NCI-H524 (cell line): ENCODE data around the gene SARDH.
"Not testable (repeated sequence)": the region's sequence is repeated elsewhere in the genome, so short reads cannot be mapped to it uniquely, and the experiment has no call there.

ENCODE experiments used
- DNase-seq, 2 experiments: peaks; one replicate each; lab custom pipeline; 2025; lab: John Stamatoyannopoulos, UW

SARDH gene

DNA sequence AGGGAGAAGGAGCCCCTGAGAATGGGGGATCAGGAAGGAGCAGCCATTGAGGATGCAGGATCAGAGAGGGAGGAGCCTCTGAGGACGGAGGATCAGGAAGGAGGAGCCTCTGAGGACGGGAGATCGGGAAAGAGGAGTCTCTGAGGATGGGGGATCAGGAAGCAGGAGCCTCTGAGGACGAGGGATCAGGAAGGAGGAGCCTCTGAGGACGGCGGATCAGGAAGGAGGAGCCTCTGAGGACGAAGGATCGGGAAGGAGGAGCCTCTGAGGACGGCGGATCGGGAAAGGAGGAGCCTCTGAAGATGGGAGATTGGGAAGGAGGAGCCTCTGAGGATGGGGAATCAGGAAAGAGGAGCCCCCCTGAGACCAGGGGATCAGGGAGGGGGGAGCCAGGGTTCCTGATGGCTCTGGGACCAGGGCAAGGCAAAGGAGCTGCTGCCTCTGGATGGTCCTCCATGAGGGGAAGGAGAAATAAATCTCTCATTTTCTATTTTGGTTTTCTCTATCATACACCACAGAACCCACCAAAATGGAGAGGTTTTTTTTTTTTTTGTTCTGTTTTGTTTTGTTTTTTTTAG lies 22.6 kb upstream of the SARDH start:
- DNase-seq: no peak

- DNase-seq: no peak
Measured at GRCh38 chr9:133759946-133760345, 21.8 kb upstream of the SARDH start.

DNA sequence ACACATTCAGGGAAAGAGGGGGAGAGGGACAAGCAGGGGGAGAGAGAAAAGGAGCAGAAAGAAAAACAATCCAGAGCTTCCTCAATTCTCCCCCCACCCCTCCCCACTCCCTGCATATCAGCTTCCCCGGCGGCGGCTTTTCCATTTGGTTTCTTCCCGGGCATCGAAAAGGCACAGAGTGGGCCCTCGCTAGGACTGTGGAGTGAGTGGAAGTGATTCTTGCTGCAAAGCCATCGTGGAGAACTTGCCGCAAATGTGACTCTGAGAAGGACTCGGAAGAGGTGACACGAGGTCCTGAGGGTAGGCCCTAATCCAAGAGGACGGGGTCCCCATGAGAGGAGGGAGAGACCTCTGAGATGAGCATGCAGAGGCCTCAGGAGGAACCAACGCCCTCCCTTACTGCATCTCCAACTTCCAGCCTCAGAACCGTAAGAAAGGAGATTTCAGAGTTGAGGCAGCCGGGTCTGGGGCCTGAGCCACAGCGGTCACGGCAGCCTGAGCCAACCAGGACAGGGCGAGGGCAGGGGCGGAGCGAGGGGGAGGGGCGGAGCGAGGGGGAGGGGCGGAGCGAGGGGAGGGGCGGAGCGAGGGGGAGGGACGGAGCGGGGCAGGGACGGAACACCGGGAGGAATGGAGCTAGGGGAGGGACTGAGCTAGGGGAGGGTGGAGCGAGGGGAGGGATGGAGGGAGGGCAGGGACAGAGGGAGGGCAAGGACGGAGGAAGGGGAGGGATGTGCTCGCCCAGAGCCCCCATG lies 21.2 kb upstream of the SARDH start:
- no peak for DNase-seq

DNA sequence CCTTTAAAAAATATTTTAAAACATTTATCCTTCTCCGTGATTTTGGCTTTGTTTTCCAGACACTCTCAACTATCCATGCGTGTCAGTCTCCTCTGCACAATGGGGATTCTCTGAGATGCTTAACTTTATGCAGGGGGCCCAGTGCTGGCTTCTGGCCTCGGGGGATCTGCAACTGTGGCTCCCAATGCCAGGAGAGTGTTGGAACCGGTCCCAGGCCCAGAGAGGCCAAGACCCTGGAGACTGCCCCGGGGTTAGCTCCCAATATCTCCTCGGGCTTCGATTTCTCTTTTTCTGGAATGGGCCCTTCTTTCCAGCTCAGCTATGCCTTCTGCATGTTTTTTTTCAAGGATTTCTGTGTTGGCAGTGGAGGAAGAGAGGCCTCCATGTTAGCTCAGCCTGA lies 20.1 kb upstream of the SARDH start:
- DNase-seq: no peak

DNA sequence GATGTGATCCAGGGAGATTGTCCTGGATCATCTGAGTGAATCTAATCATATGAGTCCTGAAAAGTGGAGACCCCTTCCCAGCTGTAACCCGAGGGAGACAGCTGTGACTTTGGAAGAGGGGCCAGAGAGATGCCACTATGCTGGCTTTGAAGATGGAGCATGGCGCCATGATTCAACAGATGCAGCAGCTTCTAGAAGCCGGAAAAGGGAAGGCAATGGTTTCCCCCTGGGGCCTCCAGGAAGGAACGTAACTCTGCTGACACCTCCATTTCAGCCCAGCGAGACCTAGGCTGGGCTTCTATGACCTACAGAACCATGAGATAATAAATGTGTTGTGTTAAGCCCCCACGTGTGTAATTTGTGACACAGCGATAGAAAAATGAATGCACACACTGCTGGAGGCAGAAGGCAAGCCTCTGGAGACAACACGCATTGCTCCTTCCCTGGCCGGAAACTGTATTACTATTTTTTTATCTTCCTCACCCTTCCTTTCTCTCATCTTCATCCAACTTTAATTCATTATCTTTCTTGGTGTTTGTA lies 16.6 kb upstream of the SARDH start:
- DNase-seq: no peak

GRCh38 chr9:133754187-133754586 lies 16.0 kb upstream of the SARDH start:
- DNase-seq: no peak

DNA sequence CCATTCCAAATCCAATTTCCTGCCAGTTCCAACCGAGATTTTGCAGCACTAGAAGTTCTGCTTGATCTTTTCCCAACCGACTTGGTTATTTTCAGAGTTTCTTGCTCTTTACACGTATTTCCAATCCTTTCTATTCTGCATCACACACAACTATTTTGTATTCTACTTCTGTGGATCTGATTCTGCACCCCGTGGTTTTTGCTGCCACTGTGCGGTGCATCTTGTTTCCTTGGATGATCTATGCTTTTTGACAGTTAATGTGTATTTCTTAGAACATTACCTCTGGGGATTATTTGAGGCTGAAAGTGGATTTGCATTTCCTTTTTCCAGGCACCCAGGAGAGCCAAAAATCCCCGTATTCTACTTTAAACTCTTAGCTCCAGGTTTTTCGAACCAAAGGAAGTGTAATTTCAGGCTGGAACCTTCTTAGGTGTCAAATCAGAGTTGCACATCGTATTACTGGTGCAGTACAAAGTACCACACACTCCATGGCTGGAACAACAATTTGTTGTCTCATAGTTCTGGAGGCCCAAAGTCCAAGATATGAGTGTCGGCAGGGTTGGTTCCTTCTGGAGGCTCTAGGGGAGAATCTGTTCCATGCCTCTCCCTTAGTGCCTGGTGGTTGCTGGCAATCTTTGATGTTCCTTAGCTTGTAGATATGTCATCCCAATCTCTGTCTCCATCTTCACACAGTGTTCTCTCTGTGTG lies 14.7 kb upstream of the SARDH start:
- DNase-seq: no peak

DNA sequence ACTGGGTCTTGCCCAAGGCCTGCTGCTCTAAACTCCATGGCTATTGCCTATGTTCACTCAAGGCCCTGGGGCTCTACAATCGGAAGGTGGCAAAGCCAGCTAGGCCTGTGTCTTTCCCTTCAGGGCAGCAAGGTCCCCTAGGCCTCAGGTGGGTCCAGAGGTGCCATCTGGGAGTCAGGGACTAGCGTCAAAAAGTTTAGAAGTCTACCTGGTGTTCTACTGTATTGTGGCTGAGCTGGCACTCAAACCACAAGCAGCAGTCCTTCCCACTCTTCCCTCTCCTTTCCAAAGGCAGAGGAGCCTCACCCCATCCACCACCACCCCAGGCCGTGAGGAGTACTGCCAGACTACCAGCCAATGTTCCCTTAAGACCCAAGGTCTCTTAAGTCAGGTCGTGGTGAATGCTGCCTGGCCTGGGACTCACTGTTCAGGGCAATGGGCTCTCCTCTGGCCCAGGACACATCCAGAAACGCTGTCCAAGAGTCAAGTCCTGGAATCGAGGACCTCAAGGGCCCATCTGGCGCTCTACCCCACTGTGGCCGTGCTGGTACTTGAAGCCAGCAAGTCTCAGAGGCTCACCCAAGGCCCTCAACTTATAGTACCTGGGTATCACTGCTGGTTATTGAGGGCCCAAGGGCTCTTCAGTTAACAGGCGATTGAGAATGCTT lies 13.0 kb upstream of the SARDH start:
- DNase-seq: no peak

GRCh38 chr9:133747309-133747708 lies 9.2 kb upstream of the SARDH start:
- no peak for DNase-seq

DNA sequence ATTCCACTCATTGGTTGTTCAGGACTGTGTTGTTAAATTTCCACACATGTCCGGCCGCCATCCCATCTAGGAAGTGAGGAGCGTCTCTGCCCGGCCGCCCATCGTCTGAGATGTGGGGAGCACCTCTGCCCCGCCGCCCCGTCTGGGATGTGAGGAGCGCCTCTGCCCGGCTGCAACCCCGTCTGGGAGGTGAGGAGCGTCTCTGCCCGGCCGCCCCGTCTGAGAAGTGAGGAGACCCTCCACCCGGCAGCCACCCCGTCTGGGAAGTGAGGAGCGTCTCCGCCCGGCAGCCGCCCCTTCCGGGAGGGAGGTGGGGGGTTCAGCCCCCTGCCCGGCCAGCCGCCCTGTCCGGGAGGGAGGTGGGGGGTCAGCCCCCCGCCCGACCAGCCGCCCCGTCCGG lies 6.4 kb upstream of the SARDH start:
- DNase-seq: not testable (repeated sequence)

- peak; percentile 70 to 94 for DNase-seq
Measured at GRCh38 chr9:133742849-133743444, 4.8 kb upstream of the SARDH start.

- DNase-seq: no peak
Measured at GRCh38 chr9:133742251-133742650, 4.1 kb upstream of the SARDH start.

DNA sequence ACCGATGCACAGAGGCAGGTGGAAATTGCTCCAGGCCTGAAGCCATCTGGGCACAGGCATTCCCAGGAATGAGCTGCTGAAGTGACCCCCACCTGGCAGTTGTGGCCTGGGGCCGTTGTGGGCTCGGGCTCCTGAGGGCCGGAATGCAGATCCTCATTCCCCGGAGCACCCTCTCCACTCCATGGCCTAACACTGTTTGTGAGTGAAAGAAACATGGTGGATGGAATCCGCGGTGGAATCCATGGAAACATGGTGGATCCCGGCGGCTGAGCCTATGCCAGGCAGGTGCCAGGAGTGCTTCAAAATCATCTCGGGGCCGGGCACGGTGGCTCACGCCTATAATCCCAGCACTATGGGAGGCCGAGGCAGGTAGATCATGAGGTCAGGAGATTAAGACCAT lies 3.6 kb upstream of the SARDH start:
- DNase-seq: no peak

DNA sequence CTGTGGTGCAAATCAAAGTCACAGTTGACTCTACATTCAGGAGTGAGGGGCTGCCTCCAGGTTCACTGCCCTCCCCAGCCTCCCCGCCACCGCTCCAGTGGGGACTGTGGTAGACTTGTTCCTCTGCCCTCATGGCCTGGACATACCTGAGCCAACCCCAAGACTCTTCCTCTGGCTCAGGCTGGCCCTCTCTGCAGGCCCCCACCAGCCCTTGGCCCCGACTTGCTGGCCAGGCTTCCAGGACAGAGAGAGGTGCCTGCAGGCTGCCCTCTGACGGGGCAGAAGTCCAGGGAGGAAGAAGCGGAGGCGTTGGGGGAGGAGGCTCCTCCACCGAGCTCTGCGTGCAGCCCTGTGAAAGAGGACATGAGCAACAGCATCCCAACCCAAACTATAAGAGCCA lies 2.8 kb upstream of the SARDH start:
- DNase-seq: no peak

DNA sequence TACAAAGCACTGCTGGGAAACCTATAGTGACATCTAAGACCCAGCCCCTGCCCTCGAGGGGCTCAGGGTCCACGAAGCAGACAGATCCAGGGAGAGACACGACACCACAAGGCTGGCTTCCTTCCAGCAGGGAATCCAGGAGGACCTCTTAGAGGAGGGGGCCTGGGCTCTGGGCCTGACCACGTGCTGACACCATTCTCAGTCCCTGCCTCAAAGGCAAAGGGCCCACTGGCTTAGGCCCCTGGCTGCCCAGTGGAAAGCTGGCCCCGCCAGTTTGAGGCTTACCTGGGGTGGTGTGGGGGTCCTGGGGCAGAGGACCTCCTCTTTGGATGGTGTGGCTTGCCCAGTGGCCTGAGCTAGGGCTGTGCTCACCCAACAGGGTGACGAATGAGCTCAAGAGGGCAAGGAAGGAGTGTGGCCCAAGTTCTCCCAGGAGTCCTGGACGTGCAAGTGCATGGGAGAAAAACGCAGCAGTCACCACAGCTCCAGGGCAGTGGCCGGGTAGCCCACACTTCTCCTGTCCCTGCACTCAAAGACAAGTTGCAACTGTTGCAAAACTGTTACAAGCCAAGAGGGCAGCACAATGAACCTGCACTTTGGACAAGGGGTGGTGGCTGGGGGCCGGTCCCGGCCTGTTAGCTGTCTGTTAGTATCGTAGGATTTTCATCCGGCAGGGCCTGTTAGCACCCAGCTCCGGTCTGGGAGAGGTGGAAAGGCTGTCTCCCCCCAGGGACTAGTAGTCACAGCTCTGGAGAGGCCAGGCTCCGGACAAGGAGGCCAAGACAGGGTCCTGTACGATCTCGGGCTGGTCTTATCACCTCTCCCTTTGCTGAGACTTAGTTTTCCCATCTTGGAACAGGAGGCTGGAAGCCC lies 1.5 kb upstream of the SARDH start:
- DNase-seq: no peak

GRCh38 chr9:133738640-133739225 lies 581 bp upstream of the SARDH start:
- DNase-seq: no peak

GRCh38 chr9:133737071-133737773 lies 930 bp downstream of the SARDH start:
- DNase-seq: peak in 1 of 2 experiments; percentile 96

GRCh38 chr9:133735931-133736330 lies 2.2 kb downstream of the SARDH start:
- DNase-seq: no peak

- DNase-seq: no peak
Measured at GRCh38 chr9:133735415-133735775, 2.8 kb downstream of the SARDH start.
